SIG-M5 treated with dmso at 0.1 percent for 504 hours (cell line): ENCODE results near the gene PIM2.

ENCODE experiments used
- DNase-seq: peaks from one replicate; lab custom pipeline; 2025; ENCODE audit not compliant: unreplicated experiment; lab: John Stamatoyannopoulos, UW

Gene PIM2

DNA sequence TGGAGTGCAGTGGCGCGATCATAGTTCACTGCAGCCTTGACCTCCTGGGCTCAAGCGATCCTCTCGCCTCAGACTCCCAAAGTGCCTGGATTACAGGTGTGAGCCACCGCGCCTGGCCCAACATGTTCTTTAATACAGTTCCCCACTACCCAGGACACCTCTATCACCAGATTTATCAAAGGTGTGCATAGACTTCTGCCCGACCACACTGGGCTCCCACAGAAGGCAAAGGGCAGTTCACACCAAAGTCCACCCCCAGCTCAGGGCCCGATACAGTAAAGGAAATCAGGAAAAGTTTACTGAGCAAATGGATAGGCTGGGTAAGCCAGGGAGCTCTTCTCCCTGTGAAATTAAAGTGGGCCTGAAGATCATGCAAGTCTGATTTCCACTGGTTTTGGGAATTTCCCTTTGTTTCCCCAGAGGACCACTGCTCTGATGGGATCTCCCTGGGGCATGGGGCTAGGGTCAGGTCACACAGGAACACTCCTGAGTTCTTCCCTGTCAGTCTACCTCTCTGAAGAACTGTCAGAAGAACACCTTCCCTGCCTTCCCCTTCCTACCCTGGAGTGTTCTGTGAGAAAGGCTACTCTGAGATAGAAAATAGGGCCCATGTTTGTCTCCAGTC lies 17.7 kb upstream of the PIM2 start:
- no peak for DNase-seq

DNA sequence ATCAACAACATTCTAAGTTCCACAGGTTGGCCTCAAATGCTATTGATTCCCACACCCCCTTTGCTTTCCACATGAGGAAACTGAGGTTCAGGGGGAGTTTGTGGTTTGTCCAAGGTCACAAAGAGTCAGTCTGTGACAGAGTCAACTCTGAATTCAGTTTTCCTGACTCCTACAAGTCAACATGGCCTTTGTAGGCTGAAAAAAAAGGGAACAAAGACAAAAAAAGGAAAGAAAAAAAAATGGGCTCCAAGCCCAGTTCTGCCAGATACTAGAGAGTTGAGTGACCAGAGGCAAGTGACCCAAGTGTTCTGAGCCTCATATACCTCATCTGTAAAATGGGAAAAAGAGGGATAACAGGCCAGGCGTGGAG lies 16.5 kb upstream of the PIM2 start:
- no peak for DNase-seq

DNA sequence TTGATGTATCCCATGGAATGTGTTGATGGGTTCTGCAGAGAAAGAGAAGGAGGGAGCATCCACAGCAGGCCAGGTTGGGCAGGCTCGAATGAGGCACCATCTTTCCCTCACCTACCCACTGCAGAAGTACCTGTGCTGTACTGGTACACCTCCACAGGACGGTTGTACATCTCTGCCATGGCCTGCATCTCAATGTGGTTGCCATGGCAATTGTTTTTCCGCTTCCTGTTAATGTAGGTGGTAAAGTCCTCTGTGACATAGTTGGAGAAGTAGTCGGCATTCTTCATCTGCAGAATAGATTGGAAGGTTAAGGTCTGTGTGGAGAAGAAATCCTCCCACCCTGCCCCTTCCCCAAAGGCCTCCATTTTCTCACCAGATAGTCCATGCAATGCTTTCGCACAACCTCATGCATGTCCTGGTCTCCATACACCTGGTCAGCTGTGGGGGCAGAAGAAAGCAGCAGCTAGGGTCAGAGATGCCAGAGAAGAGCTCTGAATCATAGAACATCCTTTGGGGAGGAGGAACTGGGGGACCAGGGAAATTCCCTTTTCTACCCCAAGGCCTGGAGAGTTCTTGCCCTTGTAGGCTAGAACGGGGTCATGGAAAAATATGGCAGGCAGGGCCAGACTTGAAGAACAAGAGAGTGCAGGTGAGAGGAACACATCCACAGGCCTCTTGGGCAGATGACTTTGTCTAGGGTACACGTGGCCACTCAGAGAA lies 15.9 kb upstream of the PIM2 start:
- DNase-seq, result no peak

DNA sequence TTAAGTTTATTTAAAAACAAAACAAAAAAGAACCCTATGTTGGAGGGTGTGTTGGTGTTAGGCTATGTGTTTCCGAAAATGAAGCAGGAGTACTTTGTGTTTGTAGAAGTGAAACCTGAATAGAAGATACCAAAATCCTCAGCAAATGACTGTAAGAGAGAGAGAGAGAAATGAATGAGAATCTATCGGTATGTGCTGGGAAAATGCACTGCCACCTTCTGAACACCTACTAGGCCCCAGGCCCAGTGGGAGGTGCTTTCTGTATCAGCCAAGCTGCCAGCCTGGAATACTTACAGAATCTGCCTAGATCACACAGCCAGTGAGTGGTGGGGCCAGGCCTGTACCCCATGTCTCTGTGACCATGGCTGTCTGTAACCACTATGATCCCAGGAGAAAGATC lies 14.9 kb upstream of the PIM2 start:
- no peak for DNase-seq

DNA sequence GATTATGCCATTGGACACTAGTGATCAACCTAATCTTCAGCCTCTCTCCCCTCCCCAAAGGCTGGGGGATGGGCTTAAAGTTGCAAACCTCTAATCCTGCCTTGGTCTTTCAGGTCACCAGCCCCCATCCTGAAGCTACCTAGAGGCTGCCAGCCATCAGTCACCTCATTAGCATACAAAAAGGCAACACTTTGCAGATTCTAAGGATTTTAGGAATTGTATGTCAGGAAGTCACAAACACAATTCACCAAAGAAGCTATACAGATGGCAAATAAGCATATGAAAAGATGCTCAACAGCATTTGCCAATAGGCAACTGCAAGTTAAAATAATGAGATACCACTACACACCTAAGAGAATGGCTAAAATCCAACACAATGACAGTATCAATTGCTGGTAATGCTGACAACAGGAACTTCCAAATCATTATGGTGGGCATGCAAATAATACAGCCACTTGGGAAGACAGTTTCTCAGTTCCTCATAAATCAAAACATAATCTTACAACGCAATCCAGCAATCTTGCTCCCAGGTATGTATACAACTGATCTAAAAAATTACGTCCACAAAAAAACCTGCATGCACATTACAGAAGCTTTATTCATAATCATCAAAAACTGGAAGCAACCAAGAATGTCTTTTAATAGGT lies 9.0 kb upstream of the PIM2 start:
- DNase-seq, result no peak

DNA sequence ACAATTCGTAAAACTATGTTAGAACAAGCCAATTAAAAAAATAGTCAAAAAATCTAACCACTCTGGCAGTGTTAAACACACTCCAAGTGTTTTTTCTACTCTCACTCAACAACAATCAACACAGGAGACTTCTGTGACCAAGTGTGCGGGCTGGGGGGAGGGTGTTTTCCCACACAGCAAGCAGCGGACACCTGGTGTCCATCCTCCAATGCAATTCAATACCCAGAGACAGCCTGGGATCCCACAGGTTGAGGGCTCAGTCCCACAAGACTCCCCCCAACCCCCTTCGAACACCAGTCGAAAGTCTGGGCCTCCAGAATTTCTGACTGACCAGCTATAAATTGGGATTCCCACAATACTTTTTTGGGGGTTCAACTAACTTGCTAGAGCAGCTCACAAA lies 8.3 kb upstream of the PIM2 start:
- DNase-seq, result no peak

DNA sequence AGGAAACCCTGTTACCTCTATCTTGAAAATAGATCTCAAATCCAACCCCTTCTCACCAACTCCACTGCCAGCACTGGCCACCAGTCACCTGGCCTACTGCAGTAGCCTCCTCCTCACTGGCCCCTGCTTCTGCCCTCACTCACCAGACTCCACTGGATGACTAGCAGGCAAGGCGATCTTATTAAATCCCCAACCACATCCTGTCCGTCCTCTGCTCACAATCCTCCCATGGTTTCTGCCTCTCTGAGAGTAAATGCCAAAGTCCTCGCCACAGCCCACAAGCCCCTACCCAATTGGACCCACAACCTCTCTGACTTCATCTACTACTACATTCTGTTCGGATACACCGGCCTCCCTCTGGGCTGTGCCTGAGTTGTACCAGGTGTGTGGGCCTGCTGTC lies 5.4 kb upstream of the PIM2 start:
- DNase-seq, result no peak

DNA sequence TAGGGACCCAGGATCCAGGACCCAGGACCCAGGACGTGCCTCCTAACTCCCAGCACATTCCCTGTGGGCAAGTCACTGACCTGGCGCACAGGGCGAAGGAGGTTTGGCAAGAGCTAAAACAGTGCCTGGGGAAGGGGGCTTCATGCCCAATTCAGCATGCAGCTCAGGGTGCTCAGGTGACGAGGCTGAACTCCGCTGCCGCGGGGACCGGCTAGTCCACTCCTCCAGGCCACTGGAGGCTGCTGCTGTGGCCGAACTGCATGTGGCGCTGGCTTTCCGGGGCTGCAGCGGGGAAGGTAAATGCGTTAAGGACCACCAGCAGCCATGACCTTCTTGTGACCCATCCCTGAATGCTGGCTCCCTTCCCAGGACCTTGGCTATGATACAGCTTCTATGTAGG lies 4.9 kb upstream of the PIM2 start:
- no peak for DNase-seq

DNA sequence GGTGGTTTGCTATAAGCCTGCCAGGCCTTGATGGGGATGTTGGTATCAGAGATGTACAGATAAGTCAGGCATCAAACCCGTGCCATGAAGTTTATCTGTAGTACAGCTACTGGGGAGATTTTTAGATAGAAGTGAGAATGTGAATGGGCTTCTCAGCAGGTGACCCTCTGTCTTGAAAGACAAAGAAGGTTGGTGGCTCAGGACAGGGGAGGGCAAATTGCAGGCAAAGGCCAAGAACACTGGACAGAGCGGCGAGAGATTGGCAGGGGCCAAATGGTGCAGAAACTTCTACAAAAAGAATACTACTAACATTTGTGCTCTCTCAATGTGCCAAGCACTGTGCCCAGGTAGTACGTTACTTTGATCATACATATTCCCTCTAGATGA lies 1.9 kb upstream of the PIM2 start:
- no peak for DNase-seq

DNA sequence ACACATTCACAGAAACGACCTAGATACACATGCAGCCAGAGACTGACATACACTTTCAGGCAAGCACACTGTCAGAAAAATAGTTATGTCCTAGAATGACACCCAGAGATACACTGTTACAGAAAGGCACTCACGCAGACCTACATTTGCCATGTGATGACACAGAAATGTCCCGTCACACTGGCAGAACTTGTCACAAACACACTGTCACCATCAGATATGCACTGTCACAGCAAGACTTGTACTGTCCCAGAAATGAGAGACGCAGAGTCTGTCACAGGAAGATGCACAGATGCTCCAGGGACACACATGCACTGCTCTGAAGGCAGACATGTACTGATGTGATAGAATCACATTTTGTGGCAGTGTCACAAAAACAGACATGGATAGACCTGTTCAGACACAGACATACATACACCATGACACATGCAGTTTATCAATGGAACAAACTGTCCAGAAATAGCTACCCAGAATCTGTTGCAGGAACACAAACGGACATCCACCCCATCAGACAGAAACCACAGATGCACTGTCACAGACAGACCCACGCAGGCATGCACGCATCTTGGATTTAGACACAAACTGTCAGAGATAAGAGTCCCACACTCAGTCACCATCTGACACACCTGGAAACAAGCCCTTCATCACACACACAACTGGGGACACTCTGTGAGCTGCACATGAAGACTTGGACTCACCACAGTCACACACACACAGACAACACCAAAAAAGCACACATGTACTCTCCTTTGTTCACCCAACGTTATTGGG lies 1.3 kb upstream of the PIM2 start:
- no peak for DNase-seq

DNA sequence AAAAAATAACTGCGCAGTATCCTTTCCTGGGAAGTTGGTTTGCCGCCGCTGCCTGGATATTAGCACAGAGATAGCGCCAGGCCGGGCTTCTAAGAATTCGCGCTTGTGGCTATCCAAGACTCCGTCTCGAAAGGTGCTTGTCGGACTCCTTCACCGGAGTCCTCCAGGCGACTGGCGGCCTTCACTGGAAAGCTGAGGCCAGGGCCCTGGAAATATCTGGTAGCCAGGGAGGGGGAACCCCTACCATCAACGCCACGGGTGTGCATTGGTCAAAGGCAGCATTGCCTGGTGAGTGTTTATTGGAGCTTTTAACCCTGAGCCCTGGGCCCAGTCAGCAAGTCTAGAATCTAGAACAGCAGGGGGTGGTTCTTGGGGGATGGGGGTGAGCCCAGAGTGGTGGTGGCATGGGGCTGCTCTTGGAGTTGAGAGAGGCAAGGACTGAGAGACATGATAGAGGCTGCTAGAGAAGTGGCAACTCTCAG lies 577 bp upstream of the PIM2 start:
- DNase-seq, result no peak

DNA sequence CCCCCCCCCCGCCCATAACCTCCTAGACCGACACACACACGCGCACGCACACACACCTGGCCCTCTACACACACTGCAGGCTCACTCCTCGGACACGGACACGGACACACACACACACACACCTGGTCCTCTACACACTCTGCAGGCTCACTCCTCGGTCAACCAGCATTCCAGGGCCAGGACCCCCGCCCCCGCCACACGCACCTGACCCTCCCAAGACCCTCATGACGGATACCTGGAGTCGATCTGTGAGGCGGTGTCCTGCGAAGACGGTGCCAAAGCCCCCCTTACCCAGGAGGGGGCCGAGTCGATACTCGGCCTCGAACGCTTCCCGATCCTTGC lies 552 bp downstream of the PIM2 start:
- no peak for DNase-seq

DNA sequence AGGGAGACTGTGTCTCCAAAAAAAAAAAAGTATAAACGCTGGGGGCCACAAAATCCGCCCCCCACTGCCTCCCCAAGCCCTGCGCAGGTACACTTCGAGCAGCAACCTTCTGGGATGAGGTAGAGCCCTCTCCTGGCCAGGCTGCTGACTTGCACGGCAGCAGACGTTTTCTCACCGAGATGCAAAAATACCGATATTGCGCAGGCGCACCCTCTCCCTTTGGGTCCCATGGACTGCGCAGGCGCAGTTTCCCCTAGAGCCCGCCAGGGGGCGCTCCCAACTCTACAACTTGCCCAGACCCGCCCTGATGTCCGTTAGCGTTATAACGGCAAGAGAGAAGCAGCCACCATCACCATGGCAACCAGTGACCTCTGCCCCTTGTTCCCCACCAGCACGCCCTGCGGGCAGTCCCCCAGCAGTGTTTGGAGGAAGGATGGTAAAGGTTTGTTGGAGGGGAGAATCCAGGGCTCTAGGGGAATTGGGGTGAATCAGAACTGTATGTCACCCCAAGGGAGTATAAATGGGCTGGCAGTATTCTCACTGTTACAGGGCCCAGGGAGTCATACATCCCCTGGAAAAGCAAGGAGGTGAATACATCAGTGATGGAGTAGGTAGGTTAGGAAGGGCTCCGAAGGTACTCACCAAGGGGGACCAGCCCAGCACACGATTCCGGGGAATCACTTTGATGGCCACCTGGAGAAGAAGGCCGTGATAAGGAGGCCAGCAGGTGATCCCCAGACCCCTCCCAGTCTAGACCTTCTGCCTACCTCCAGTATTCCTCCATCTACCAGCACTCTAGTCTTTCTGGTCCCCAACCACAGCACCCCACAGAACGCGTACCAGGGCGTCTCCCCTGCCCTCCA lies 1.5 kb downstream of the PIM2 start:
- DNase-seq, result peak; percentile 92

DNA sequence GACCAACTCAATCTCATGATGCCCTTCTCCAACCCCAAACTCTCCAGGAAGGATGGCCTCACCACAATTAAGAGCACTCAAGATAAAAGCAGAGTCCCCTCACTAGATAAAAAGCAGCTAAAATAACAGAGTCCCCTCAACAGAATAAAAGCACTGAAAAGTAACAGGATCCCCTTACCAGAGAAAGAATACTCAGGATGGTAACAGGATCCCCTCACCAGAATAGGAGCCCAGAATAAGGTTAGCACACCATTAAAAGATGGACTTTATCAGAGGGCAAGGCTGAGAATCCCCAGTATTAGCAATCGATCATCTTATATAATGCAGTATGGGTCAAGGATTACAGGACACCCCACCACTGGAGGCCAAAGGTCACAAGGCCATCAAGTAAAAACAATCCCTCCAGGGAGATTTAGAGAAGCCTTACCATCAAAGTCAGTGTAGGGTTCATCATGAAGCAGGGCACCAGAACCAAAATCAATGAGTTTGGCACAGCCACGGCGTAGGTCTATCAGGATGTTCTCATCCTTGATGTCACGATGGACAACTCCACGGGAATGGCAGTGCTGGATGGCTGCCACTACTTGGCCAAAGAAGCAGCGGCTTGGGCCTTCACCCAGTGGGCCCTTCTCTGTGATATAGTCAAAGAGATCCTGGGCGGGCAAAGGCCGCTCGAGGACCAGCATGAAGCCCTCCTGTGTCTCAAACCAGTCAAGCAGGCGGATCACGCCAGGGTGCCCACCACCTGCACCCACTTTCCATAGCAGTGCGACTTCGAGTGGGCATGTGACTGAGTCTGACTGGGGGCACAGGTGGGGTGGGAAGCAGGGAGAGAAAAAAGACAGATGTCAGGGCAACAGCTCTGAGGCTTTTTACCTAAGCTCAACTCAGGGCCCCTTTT lies 4.0 kb downstream of the PIM2 start:
- DNase-seq, result no peak

DNA sequence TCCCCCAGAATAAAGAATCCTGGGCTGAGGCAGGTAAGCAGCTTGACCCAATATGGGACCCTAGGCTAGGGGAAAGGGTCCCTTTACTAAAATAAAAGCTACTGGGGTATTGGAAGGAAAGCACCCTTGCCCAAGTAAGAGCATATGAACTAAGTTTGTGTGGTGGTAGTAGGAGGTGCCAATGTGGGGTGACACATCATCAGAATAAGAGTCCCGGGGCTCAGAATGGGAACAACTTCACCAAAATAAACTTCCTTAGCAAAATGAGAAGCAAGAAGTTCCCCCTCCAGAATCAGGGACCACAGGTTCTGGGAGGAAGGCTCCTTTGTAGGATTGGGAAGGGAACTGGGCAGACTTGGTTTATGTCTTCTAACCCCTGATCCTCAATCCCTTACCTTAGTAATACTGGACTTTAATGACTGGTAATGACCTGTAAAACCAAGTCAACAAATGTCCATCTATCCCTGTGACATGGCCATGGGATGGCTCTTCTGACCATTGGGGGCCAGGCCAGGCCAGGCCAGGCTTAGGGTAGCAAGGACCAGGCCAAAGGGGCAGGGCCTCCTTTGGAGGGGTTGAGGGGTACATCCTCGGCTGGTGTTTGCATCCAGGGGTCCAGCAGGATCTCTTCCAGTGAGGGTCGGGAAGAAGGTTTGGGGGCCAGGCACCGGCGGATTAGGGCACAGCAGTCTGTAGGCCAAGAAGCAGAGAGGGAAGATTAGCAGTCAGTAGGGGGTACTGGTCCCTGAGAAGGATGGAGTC lies 5.0 kb downstream of the PIM2 start:
- DNase-seq, result no peak

DNA sequence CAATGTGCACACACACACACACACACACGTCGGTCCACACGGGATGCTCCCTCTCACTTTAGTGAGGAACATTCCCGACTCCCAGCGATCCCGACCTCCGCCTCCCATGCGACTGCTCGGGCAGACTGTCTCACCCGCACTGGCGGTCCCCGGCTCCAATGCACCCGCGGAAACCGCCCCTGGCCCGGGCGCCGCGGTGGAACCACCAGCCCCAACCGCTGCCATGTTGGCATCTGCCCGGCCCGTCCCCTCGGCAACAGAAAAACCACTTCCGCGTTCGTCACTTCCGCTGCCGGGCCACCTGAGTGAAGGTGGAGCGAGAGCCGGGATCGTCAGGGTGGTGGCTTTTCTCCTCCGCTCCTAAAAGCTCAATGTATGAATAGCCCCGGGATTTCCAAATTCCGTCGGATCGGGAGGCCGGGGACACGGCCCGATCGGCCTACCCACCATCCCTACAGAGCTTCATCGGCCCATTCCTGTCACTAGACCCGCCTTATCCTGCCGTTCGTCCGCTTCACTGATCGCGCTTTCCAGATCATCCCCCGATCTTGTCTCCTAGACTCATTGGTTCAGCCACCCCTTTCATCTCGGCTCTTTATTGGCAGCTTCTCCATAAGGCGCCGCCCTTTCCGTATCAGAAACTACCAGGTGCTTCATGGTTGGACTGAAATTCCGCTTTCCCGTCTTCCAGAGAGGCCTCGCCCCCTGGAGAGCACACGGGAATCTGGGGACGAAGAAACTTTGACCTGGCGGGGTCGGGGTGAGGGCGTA lies 7.2 kb downstream of the PIM2 start, which contains the start of gene SLC35A2:
Gene SLC35A2, minus strand, starts transcription at position 235 of the 771 bp plus-strand sequence. Its CDS starts 10 bp downstream, at position 225.
- peak; percentile 80 for DNase-seq

DNA sequence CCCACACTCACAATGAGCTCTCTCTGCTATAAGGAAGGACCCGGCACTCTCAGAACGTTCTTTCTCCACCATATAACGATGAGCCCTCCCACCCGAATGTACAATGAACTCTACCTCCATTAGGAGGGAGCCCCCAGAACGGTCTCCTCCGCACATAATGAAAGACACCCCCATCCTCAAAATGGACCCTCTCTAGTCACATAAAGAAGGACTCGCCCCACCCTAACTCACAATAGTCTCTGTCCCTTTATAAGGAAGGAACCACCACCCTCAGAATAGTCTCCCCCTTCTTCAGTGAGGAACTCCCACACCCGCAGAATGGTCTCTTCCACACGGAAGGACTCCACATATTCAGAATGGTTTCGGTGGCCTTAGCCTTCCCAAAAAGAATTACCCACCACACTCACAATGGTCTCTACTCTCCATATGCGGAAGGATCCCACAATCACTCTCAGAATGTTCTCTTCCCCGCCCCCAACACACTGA lies 7.9 kb downstream of the PIM2 start:
- DNase-seq, result peak; percentile 25

DNA sequence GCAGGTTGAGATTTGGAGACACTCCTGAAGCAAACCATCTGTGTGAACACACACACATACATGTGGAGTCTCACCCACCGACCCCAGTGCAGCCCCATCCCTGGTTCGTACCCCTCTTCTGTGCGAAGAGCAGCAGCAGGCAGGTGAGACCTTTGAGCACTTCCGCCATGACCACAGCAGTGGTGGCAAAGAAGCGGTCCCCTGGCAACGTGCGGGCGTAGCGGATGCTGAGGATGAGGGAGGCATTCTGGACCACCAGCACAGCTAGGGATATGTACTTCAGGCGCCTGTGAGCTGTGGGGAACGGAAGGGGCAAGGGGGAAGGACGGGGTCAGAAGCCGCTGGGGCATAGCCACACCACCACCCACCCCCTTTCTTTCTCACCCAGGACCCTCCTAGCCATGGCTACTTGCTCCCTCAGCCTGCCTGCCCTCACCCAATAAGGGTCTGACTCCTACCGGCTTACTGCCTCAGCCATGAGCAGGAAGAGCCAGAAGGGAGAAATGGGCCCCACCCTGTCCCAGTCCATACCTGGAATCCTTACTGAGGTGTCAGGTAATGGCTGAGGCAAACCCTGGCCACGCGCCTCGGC lies 9.0 kb downstream of the PIM2 start:
- DNase-seq, result no peak
